ENCODE measurements around the gene TLN1. TPM values are rescaled to one million over a fixed set of nuclear protein-coding genes. Genes with fewer than 3 reads are reported as not detected.

TLN1 gene
- total and polyA plus RNA-seq, 2 donors (not counting 1 experiment from before 2014, with no cell fraction given) = 102 to 280 TPM

DNA sequence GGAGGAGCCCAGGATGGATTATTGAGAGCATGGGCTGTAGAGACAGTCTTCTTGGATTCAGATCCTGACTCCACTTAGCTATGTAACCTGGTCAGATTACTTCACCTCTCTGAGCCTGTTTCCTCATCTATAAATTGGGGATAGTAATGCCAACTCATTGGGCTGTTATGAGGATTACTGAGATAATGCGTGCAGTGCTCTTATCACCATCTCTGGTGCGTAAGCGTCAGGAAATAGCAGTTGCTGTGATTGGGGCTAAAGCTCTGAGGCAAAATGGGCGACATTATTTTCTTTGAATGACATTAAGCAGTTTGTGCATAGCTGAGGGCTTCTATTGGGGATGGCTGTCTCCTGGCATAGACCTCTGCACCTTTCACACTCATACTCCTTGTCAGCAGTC, 23.1 kb upstream of the TLN1 start:
- Mint-ChIP-seq H3K27ac (peak overlapping the region; percentile 97), H3K4me3 (peak overlapping the region; percentile 93), H3K27me3 (no peaks in the 10 kb centered on the region), H3K4me1 (peaks cover 59% of the 10 kb centered on the region), H3K9me3 (ENCODE audit: insufficient read depth) (no peaks in the 10 kb centered on the region)
- H2AFZ ChIP-seq (ENCODE audit: insufficient read depth, low read depth, low read length, poor library complexity, severe bottlenecking) = no peak overlapping the region
- no peak overlapping the region for H3K9ac ChIP-seq (ENCODE audit: low read length)
- ChIA-PET POLR2A (no interaction called here), CTCF (interaction anchor here (0.8 to 7.7 kb wide), 7 partner anchors 9 to 276 kb away, joined by 3 to 56 read pairs (median 3); partner anchors contain the start of genes CREB3, GBA2, RGP1 and TLN1)
- H3K27ac ChIP-seq (ENCODE audit: low read length in 2 of 2) = peak overlapping the region in 1 of 2 donors; percentile 94
- TF ChIP-seq, protein P1, sequence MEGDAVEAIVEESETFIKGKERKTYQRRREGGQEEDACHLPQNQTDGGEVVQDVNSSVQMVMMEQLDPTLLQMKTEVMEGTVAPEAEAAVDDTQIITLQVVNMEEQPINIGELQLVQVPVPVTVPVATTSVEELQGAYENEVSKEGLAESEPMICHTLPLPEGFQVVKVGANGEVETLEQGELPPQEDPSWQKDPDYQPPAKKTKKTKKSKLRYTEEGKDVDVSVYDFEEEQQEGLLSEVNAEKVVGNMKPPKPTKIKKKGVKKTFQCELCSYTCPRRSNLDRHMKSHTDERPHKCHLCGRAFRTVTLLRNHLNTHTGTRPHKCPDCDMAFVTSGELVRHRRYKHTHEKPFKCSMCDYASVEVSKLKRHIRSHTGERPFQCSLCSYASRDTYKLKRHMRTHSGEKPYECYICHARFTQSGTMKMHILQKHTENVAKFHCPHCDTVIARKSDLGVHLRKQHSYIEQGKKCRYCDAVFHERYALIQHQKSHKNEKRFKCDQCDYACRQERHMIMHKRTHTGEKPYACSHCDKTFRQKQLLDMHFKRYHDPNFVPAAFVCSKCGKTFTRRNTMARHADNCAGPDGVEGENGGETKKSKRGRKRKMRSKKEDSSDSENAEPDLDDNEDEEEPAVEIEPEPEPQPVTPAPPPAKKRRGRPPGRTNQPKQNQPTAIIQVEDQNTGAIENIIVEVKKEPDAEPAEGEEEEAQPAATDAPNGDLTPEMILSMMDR (IDR thresholded peaks at IDR 0.05) = no peak
- no peak for TF ChIP-seq EZH2 (IDR thresholded peaks at IDR 0.05; ENCODE audit: borderline replicate concordance, insufficient read depth, low read depth, low read length, poor library complexity, severe bottlenecking)
- no peak overlapping the region for H3K4me3 ChIP-seq (ENCODE audit: control extremely low read depth in 1 of 5, extremely low read depth in 1 of 5, insufficient read depth in 1 of 5, low read depth in 2 of 5, low read length in 4 of 5)
- H3K9me3 ChIP-seq (ENCODE audit: control extremely low read depth in 1 of 3, control insufficient read depth in 2 of 3, insufficient read depth in 1 of 3, low read length in 2 of 3) = no peaks in the 10 kb centered on the region
- peaks cover 80% of the 10 kb centered on the region for H3K79me2 ChIP-seq (ENCODE audit: control insufficient read depth, insufficient read depth, low read length)
- no peak overlapping the region for H3K4me2 ChIP-seq (replicated peaks; ENCODE audit: low read depth, low read length, poor library complexity, severe bottlenecking)
- peaks cover 39 to 48% of the 10 kb centered on the region in 2 donors for H3K4me1 ChIP-seq (ENCODE audit: control insufficient read depth in 2 of 2, insufficient read depth in 2 of 2, low read length in 2 of 2)
- no peaks in the 10 kb centered on the region for H3K27me3 ChIP-seq (replicated peaks in 1 of 4; ENCODE audit: control extremely low read depth in 1 of 4, control insufficient read depth in 3 of 4, insufficient read depth in 4 of 4, low read length in 3 of 4)
- WGBS (ENCODE audit: insufficient coverage) = 100% methylated on average over 3 of the region's 4 CpGs
- DNase-seq (no peak), ATAC-seq (ENCODE audit: low read depth) (no peak)
- H4K20me1 ChIP-seq (ENCODE audit: control insufficient read depth, insufficient read depth, low read length, poor library complexity, severe bottlenecking) = no peaks in the 10 kb centered on the region
- intact Hi-C loops (cut with micrococcal nuclease) = loop anchor here (5.0 kb wide), 1 partner anchor 638 kb away; the partner anchor contains the start of gene ATOSB
- peaks cover 2 to 38% of the 10 kb centered on the region in 2 experiments for H3K36me3 ChIP-seq (replicated peaks in 1 of 2; ENCODE audit: control extremely low read depth in 1 of 2, control insufficient read depth in 1 of 2, extremely low read depth in 1 of 2, insufficient read depth in 2 of 2, low read length in 1 of 2)

DNA sequence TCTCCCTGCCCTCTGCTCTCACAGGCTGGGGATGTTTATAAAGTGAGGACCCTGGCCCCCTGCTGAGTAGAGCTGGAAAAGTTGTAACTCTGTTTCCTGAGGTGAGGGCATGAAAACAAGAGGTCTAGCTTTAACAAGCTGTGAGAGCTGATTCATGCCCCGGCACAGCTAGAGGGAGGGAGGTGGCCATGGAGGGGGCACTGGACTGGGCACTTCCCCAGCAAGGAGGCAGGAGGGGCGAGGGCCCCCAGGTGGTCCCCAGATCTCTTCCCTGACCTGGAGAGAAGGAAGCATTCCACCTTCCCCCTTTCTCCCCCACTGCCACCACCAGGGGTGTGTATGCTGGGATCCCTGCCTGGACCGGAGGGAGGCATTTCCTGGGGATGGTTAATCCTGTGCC, 22.3 kb upstream of the TLN1 start, which contains the start of gene MSMP:
Gene MSMP (minus strand): TSS at position 13 of the 400 bp plus-strand sequence. CDS start 147 bp downstream, outside the sequence.
- H3K9me3 Mint-ChIP-seq (ENCODE audit: insufficient read depth) = no peaks in the 10 kb centered on the region
- POLR2A ChIA-PET = interaction anchor here (0.8 kb wide), 1 partner anchor 22 kb away, joined by 5 read pairs; the partner anchor contains the start of genes CREB3 and TLN1

More for the DNA sequence above, 22.3 kb upstream of the TLN1 start, which contains the start of gene MSMP:
- no peak for TF ChIP-seq EZH2 (IDR thresholded peaks at IDR 0.05; ENCODE audit: borderline replicate concordance, insufficient read depth, low read depth, low read length, poor library complexity, severe bottlenecking)
- TF ChIP-seq, protein P1 (IDR thresholded peaks at IDR 0.05) = no peak
- peaks cover 80% of the 10 kb centered on the region for H3K79me2 ChIP-seq (ENCODE audit: control insufficient read depth, insufficient read depth, low read length)
- Mint-ChIP-seq H3K4me3 (peak within 1 kb of the TSS; percentile 93), H3K27ac (peak within 1 kb of the TSS; percentile 97), H3K27me3 (no peaks in the 10 kb centered on the region), H3K4me1 (peaks cover 59% of the 10 kb centered on the region)
- H2AFZ ChIP-seq (ENCODE audit: insufficient read depth, low read depth, low read length, poor library complexity, severe bottlenecking) = no peak within 1 kb of the TSS
- WGBS (ENCODE audit: insufficient coverage) = 100% methylated on average over 1 of the region's 3 CpGs
- no peak for ATAC-seq (ENCODE audit: low read depth)
- no peak within 1 kb of the TSS for H3K9ac ChIP-seq (ENCODE audit: low read length)
- intact Hi-C loops (cut with micrococcal nuclease) = no loop called here
- peaks cover 2 to 38% of the 10 kb centered on the region in 2 experiments for H3K36me3 ChIP-seq (replicated peaks in 1 of 2; ENCODE audit: control extremely low read depth in 1 of 2, control insufficient read depth in 1 of 2, extremely low read depth in 1 of 2, insufficient read depth in 2 of 2, low read length in 1 of 2)
- no peak within 1 kb of the TSS for H3K4me3 ChIP-seq (ENCODE audit: control extremely low read depth in 1 of 5, extremely low read depth in 1 of 5, insufficient read depth in 1 of 5, low read depth in 2 of 5, low read length in 4 of 5)
- no peaks in the 10 kb centered on the region for H4K20me1 ChIP-seq (ENCODE audit: control insufficient read depth, insufficient read depth, low read length, poor library complexity, severe bottlenecking)
- CTCF ChIA-PET = interaction anchor here (0.8 to 7.7 kb wide), 5 partner anchors 8 to 275 kb away, joined by 3 to 56 read pairs (median 3); partner anchors contain the start of genes CREB3, GBA2, RGP1 and TLN1
- peak within 1 kb of the TSS in 1 of 2 donors; percentile 94 for H3K27ac ChIP-seq (ENCODE audit: low read length in 2 of 2)
- no peak for DNase-seq
- H3K9me3 ChIP-seq (ENCODE audit: control extremely low read depth in 1 of 3, control insufficient read depth in 2 of 3, insufficient read depth in 1 of 3, low read length in 2 of 3) = no peaks in the 10 kb centered on the region
- no peak within 1 kb of the TSS for H3K4me2 ChIP-seq (replicated peaks; ENCODE audit: low read depth, low read length, poor library complexity, severe bottlenecking)
- H3K27me3 ChIP-seq (replicated peaks in 1 of 4; ENCODE audit: control extremely low read depth in 1 of 4, control insufficient read depth in 3 of 4, insufficient read depth in 4 of 4, low read length in 3 of 4) = no peaks in the 10 kb centered on the region
- peaks cover 43 to 52% of the 10 kb centered on the region in 2 donors for H3K4me1 ChIP-seq (ENCODE audit: control insufficient read depth in 2 of 2, insufficient read depth in 2 of 2, low read length in 2 of 2)
